WTC11 (cell line): ENCODE data around the gene TMEM140.

Experiments used
- AR ChIP-seq: fragments of 250-450 bp; sonication (Bioruptor Pico); IDR thresholded peaks from 2 replicates; pipeline ENCODE4 v1.9.0; 2021; ENCODE audit warnings: mild to moderate bottlenecking
- ATF1 ChIP-seq: sonication (generic); formaldehyde crosslinking; IDR thresholded peaks from 2 replicates; pipeline ENCODE4 v1.8.1; 2023; ENCODE audit warnings: mild to moderate bottlenecking, moderate library complexity, missing genetic modification reagents
- ATF3 ChIP-seq: sonication (generic); formaldehyde crosslinking; conservative IDR thresholded peaks from 2 replicates; pipeline ENCODE4 v1.8.1; 2022; ENCODE audit warnings: mild to moderate bottlenecking, missing genetic modification reagents
- CTCF ChIP-seq: fragments of 200-600 bp; IDR thresholded peaks from 2 replicates; pipeline ENCODE4 v1.8.0; 2022; ENCODE audit warnings: antibody characterized with exemption
- E2F5 ChIP-seq: sonication (generic); formaldehyde crosslinking; IDR thresholded peaks from 2 replicates; pipeline ENCODE4 v1.8.1; 2022; ENCODE audit warnings: mild to moderate bottlenecking, moderate library complexity, missing genetic modification reagents
- FOXP4 ChIP-seq: sonication (generic); formaldehyde crosslinking; IDR thresholded peaks from 2 replicates; pipeline ENCODE4 v1.8.0; 2022; ENCODE audit warnings: mild to moderate bottlenecking, missing genetic modification reagents
- NFYB ChIP-seq: sonication (generic); formaldehyde crosslinking; conservative IDR thresholded peaks from 2 replicates; pipeline ENCODE4 v1.8.0; 2022; ENCODE audit warnings: low read depth, missing genetic modification reagents
- USF1 ChIP-seq: sonication (generic); formaldehyde crosslinking; IDR thresholded peaks from 2 replicates; pipeline ENCODE4 v1.8.0; 2022; ENCODE audit warnings: mild to moderate bottlenecking, missing genetic modification reagents
- ZNF138 ChIP-seq: sonication (generic); formaldehyde crosslinking; conservative IDR thresholded peaks from 2 replicates; pipeline ENCODE4 v1.8.1; 2022; ENCODE audit warnings: mild to moderate bottlenecking, moderate library complexity, missing genetic modification reagents
- ZNF263 ChIP-seq: sonication (generic); formaldehyde crosslinking; IDR thresholded peaks from 2 replicates; pipeline ENCODE4 v1.8.1; 2022; ENCODE audit warnings: low read depth, mild to moderate bottlenecking, moderate library complexity, missing genetic modification reagents
- ZSCAN18 ChIP-seq: fragments of 250-450 bp; sonication (Bioruptor Pico); IDR thresholded peaks from 2 replicates; pipeline ENCODE4 v2.1.2; 2022; ENCODE audit warnings: mild to moderate bottlenecking, moderate library complexity

- no peak for TF ChIP-seq ATF1 (CRISPR knock-in tag)
- no peak for TF ChIP-seq AR (CRISPR knock-in tag)
- TF ChIP-seq CTCF, result no peak
- no peak for TF ChIP-seq ZNF263
- no peak for TF ChIP-seq ATF3 (CRISPR knock-in tag)
- TF ChIP-seq ZNF138 (CRISPR knock-in tag), result no peak
- TF ChIP-seq USF1, result no peak
- TF ChIP-seq FOXP4 (CRISPR knock-in tag), result no peak
- TF ChIP-seq NFYB, result no peak
- TF ChIP-seq ZSCAN18 (CRISPR knock-in tag), result no peak
- no peak for TF ChIP-seq E2F5 (CRISPR knock-in tag)
Measured at GRCh38 chr7:135178364-135178763, 30.5 kb downstream of the TMEM140 start.
